Measurements from ENCODE around the gene TDRD7.

The TDRD7 gene

DNA sequence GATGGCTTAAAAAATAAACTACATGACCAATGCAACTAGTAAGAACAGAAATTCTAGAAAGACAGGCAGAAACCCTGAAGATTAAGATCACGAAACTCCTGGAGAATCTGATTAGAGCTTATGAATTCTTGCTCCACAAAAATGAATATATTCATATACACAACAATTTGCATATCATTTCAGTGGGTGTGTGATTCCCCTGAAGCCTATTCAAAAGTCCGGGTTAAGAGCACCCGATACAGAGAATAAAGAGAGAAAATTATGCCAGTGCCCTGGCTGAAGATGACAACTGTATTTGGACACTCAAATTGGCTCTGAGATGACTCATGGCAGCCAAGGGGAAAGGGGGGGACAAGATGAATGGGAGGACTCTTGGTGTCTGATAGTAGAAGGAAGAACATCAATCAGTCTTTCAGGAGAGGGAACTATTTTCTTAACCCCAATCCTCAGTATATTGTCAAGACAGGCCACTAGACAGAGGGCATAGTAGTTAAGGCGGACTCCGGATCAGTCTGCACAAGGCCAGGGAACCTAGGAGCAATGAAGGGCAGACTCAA lies 95.6 kb downstream of the TDRD7 start:
- DNase-seq = no peak

DNA sequence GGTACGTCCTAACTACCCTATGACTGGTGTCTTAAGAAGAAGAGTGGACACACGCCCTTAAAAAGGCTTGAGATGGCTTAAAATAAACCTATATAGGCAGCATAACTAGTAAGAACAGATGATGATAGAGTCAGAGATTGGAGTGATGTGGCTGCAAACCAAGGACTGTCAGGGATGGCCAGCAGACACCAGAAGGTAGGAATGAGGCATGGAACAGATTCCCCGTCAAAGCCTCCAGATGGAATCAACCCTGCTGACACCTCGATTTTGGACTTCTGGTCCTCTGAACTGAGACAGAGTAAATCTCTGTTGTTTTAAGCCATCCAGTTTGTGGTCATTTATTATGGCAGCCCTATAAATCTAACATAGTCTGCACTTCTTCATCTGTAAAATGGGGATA lies 97.0 kb downstream of the TDRD7 start:
- DNase-seq = no peak

DNA sequence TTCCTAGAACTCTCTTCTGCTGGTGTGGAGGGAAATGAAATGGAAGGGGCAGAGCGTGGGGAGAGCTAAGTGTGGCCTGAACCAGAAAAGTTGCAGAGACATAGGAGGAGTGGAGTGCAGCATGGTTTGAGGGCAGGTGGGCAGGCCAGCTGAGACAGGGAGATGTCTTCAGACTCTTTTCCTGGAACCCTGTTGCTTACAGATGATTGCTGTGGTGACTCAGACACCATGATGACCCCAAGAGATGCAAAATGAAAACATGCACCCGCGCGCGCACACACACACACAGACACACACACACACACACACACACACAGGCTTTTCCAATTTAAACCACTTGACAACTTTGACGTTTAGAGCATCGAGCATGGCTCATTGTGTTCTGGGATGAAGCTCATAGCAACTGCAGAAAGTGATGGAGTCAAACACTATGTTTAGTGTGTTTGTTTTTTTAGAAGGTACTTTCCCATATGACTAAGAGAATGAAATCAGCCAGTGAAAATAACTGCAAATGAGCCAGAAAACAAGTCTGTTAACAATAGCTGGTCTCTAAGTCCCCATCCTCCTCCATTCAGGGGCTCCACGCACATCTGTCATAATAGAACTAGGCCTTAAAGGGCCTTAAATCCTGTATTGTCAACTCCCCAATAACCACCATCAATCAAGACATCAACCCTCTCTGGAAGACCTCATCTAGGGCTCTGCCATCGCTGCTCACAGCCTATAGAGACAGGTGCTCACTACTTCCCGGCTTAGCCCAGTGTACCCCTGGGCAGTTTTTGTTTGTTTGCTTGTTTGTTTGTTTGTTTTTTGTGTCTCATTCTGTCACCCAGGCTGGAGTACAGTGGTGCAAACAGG lies 99.1 kb downstream of the TDRD7 start:
- no peak for DNase-seq

DNA sequence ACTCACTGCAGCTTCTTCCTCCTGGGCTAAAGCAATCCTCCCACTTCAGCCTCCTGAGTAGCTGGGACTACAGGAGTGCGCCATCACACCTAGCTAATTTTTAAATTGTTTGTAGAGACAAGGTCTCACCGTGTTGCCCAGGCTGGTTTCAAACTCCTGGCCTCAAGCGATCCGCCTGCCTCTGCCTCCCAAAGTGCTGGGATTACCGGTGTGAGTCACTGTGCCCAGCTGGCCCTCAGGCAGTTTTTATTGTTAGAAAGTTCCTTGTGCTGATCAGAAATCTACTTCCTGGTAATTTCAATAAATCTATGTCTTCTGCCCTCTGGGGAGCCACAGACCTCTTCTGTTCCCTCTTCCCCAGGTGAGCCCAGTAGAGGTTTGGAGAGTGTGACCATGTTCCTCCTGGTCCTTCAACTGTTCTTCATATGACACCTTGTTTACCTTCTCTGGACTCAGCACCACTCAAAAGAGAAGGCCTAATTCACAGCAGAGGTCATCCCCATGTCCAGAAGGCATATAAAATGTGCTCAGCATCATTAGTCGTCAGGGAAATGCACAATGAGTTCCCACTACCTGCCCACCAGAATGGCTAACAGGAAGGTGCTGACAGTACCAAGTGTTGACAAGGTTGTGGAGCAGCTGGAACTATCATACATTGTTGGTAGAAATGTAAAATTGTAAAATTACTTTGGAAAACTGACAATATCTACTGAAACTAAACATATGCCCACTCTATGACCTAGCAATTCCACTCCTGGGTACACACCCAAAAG lies 99.9 kb downstream of the TDRD7 start:
- no peak for DNase-seq

GRCh38 chr9:97512966-97513560 lies 101.2 kb downstream of the TDRD7 start:
- no peak for DNase-seq

GRCh38 chr9:97514531-97514930 lies 102.6 kb downstream of the TDRD7 start:
- no peak for DNase-seq

DNA sequence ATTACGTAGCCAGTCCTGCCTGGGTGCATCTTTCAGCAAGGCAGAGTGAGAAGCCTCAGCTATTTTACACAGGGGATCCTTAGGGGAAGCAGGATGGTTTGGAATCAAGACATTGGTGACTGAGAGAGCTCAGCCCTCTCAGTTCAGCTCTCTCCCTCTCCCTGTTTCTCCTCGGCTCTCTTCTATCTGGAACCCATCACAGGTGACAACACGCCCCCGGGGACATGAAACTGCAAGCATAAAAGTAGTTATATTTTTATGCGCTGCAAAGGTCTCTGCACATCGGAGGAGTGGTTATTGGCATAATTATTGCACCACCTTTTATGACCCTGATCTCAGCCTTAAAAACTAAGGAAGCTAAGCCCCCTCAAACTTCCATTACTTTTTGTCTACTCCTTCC lies 103.8 kb downstream of the TDRD7 start:
- no peak for DNase-seq

- no peak for DNase-seq
Observed at GRCh38 chr9:97516111-97516510, 104.2 kb downstream of the TDRD7 start.

DNA sequence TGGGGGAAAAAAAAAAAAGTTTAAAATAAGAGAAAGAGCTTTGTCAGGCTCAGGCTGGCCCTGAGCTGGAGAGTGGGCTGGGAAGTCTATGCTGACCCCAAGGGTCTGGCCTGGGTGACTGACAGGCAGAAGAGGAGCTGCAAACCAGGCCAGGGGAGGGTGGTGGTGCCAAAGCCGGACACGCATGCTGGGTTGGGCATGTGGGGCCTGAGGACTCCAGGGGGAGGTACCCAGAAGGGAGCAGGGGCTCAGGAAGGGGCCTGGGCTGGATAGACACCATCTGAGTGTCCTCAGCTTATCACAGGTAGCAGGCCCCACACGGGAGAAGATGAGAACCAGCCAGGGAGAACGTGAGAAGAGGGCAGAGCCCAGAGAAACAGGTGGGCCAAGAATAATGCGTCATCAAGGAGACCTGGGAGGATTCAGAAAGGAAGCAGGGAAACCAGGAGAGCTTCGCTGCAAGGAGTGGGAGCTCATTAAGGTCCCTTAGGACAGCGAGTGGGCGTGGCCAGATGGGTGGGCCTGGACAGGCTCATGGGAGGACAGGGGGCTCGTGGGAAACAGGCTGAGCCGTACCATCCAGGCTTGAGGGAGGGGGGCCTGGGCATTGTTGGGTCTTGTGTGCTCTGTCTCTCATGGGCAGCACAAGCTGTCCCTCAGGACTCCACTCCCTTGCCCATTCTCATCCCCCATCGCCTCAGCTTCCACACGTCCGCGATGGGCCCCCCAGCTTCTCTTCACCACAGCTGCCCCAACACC lies 105.6 kb downstream of the TDRD7 start:
- no peak for DNase-seq

DNA sequence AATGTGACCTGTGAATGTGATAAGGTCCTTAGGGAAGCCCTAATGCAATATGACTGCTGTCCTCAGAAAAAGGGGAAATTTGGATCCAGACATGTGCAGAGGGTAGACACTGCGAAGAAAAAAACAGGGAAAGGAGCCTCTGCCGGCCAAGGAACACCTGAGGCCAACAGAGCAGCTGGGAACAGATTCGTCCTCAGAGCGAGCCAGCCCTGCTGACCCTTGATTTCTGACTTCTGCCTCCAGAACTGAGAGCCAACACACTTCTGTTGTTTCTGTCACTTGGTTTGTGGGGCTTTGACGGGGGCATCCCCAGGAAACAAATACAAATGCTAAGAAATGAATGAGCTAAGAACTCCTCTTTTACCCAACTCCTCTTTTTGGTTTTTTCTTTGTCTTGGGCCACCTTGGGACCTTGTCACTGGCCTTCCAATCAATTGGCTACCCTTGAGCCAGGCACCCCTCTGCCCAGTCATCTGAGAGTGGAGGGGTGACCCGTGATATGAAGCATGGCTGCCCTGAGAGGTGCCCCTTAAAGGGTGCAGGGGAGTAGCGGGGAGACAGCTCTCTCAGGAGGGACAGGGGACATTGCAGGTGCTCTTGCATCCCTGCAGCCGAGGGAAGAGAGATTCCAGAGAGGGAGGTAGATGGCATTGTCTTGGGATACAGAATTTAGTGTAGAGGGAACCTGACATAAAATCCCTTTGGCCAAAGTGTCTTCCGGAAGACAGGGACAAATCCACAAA lies 106.4 kb downstream of the TDRD7 start:
- no peak for DNase-seq

DNA sequence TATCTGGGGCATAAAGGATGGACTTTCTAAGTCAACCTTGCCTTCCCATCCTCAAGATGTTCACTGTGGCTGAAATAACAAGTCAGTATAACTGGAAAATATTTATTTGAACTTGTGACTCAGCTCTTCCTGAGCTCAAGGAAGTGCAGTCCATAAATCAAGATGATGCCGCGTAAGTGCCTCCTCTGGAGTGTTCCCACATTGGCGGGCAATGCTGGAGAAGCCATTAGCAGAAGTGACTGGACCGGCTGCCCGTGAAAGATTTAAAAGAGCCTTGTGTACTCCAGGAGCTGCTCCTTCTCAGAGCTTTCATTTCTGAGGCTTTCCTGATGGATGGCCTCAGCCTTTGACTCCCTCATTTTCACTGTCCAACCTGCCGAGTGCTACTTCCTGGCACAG lies 107.0 kb downstream of the TDRD7 start:
- DNase-seq = no peak

- no peak for DNase-seq
Observed at GRCh38 chr9:97519441-97519970, 107.6 kb downstream of the TDRD7 start.

GRCh38 chr9:97521576-97522333 lies 109.9 kb downstream of the TDRD7 start:
- no peak for DNase-seq

DNA sequence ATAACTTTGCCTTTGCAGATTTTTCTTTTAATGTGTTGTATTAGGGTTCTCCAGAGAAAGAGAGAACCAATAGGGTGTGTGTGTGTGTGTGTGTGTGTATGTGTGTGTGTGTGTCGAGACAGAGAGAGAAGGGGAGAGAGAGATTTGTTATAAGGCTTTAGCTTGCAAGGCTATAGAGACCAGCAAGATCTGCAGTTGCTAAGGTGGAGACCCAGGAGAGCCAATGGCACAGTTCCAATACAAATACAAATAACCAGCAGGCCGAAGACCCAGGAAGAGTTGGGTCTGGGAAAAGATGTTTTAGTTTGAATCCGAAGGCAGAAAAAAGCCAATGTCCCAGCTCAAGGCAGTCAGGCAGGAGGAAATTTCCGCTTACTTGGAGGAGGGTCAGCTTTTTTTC lies 112.5 kb downstream of the TDRD7 start:
- DNase-seq = no peak

- no peak for DNase-seq
Observed at GRCh38 chr9:97525451-97525850, 113.6 kb downstream of the TDRD7 start.

DNA sequence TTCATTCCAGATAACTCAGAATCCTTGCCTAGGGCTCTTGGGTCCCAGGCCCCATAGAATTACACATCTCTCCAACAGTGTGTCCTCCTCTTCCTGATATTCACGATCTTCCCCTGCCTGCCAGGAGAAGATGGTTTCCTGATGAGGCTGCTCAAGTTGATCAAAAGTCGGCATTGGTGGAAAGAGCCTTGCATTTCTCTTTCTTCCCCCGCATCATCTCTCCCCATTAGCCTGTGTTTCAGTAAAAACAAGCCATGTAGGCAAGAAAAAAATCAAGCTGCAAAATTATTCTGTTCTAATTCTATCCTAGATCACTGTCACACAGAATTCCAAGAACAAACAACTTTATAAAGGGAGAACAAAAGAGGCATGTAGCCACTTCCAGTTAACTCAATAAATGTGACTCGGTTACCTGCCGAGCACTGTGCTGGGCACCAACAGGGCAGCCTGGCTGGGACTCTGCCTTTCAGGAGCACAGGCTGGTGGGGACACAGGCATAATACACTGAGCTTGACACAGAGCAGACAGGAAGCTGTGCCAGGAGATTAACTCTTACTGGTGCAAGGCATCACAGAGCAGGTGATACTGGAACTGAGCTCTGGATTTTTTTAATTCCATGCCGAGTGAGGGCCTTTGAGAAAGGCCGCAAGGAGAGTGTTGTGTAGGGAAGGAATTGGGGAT lies 115.1 kb downstream of the TDRD7 start:
- DNase-seq = no peak

DNA sequence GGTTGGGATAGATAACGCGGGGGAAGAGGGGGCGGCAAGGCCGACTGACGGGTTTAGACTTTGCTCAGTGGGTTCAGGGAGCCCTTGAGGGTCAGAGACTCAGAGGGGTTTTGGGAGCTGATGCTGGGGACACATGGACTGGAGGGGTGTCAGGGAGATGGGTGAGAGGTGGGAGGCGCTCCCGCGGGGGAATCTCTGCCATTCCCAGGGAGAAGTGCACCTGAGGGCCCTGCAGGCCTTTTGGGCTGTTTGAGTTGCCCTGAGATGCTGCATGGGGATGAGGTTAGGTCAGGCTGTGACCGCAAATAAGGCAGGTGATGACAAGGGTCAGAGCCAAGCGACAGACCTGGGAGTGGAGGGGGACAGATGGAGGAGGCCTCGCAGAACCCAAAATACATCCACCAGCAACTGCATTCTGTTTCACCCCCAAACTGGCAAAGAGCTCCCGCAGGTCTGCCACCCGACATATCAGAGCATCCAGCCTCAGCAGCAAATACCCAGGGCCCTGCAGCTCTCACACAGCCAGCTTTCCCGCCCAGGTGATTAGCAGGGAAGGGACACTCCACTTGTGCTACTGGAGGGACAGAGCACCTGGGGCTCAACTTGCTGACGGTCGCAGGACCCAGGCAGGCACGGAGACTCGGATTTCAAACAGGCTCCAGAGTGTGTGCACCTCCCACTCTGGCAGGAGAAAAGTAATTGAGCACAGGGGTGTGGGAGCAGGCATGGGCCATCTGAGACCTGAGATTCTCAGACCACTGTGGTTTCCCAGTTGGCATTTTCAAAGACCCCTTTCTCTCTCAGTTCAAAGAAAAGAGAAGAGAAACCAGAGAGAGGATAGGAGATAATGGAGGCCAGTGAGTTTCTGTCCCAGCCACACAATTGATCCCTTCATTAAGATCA lies 116.0 kb downstream of the TDRD7 start:
- DNase-seq = no peak

DNA sequence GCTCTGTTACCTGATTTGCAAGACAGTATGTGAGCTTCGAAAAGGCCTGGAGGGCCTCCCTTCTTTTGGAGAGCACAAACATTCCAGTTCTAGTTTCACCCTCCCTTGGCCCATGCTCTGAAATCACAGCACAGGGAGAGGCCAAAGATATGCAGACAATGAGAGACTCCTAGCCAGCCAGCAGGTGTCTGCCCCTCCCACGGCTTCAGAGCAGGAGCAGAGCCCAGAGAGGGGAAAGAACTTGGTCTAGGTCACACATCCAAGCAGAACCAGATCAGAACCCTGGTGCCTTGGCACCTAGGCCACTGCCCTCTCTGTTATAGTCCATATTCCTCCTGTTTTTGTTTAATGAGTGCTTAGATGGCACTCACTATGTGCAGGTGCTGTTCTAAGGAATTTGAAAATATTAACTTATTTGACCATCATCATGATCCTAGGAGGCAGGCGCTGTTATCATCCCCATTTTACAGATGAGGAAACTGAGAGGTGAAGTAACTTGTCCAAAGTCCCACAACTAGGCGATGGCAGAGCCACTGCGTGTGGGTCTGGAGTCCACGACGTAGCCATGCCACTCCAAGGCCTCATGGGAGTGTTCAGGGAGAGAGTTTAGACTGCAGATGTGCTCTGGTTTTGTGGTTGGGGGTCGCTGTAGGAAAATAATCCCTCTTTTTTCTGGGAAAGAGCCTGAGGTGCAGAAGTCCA lies 116.8 kb downstream of the TDRD7 start:
- DNase-seq = no peak

Data from stimulated activated CD4-positive, alpha-beta T cell treated with anti-CD3 and anti-CD28 coated beads, Interleukin-2, amount 100 ng/mL, for 48 hours (primary cell).